SK-N-SH treated with all-trans-retinoic acid at 6 μM for 48 hours (cell line): ENCODE data around the gene DIPK2A.

Source experiments
- ATAC-seq: fragments of 200-7000 bp; cut with Tn5 transposase; 3 replicates; pipeline ENCODE4 v1.9.1; 2020; ENCODE audit warnings: mild to moderate bottlenecking, moderate library complexity
- ARNTL ChIP-seq: fragments of 450-650 bp; formaldehyde crosslinking; IDR thresholded peaks from 2 replicates; pipeline ENCODE4 v1.5.0; 2020; ENCODE audit warnings: low read depth, mild to moderate bottlenecking, moderate library complexity, borderline replicate concordance
- BACH2 ChIP-seq: fragments of 250-450 bp; sonication (Bioruptor Pico); IDR thresholded peaks from 2 replicates; pipeline ENCODE4 v1.9.0; 2021; ENCODE audit warnings: mild to moderate bottlenecking, borderline replicate concordance
- CSDC2 ChIP-seq: fragments of 250-450 bp; sonication (Bioruptor Pico); IDR thresholded peaks from 2 replicates; pipeline ENCODE4 v1.5.0; 2020; ENCODE audit warnings: mild to moderate bottlenecking, moderate library complexity
- ESRRG ChIP-seq: fragments of 250-450 bp; sonication (Bioruptor Pico); IDR thresholded peaks from 2 replicates; pipeline ENCODE4 v1.6.1; 2021; ENCODE audit warnings: mild to moderate bottlenecking
- GLIS3 ChIP-seq: fragments of 250-450 bp; sonication (Bioruptor Pico); IDR thresholded peaks from 2 replicates; pipeline ENCODE4 v1.5.0; 2020; ENCODE audit warnings: mild to moderate bottlenecking, moderate library complexity
- ISL1 ChIP-seq: fragments of 250-450 bp; sonication (Bioruptor Pico); IDR thresholded peaks from 2 replicates; pipeline ENCODE4 v2.1.2; 2022; ENCODE audit warnings: mild to moderate bottlenecking, moderate library complexity
- OSR1 ChIP-seq: fragments of 250-450 bp; sonication (Bioruptor Pico); IDR thresholded peaks from 2 replicates; pipeline ENCODE4 v1.8.0; 2022; ENCODE audit warnings: moderate library complexity, mild to moderate bottlenecking, inconsistent platforms
- PPARA ChIP-seq: fragments of 250-450 bp; sonication (Bioruptor Pico); IDR thresholded peaks from 2 replicates; pipeline ENCODE4 v1.5.0; 2020; ENCODE audit warnings: mild to moderate bottlenecking, borderline replicate concordance
- RARB ChIP-seq: fragments of 250-450 bp; sonication (Bioruptor Pico); IDR thresholded peaks from 2 replicates; pipeline ENCODE4 v1.8.0; 2021; ENCODE audit warnings: mild to moderate bottlenecking, moderate library complexity
- SNAI2 ChIP-seq: fragments of 250-450 bp; sonication (Bioruptor Pico); IDR thresholded peaks from 2 replicates; pipeline ENCODE4 v1.5.0; 2020; ENCODE audit warnings: mild to moderate bottlenecking, moderate library complexity
- TCF4 ChIP-seq: fragments of 250-450 bp; sonication (Bioruptor Pico); IDR thresholded peaks from 2 replicates; pipeline ENCODE4 v1.8.0; 2021; ENCODE audit warnings: mild to moderate bottlenecking, moderate library complexity, borderline replicate concordance
- TOX ChIP-seq: fragments of 250-450 bp; sonication (Bioruptor Pico); IDR thresholded peaks from 2 replicates; pipeline ENCODE4 v1.8.0; 2021; ENCODE audit warnings: mild to moderate bottlenecking, moderate library complexity, borderline replicate concordance
- ZC3H10 ChIP-seq: fragments of 250-450 bp; sonication (Bioruptor Pico); IDR thresholded peaks from 2 replicates; pipeline ENCODE4 v1.5.1; 2021; ENCODE audit warnings: mild to moderate bottlenecking, moderate library complexity
- ZFP3 ChIP-seq: fragments of 250-450 bp; sonication (Bioruptor Pico); IDR thresholded peaks from 2 replicates; pipeline ENCODE4 v1.5.0; 2020; ENCODE audit warnings: mild to moderate bottlenecking, moderate library complexity
- ZFP30 ChIP-seq: fragments of 450-650 bp; formaldehyde crosslinking; IDR thresholded peaks from 2 replicates; pipeline ENCODE4 v1.5.0; 2022; ENCODE audit warnings: mild to moderate bottlenecking, moderate library complexity
- ZNF565 ChIP-seq: fragments of 450-650 bp; formaldehyde crosslinking; conservative IDR thresholded peaks from 2 replicates; pipeline ENCODE4 v1.5.0; 2020; ENCODE audit warnings: low read depth, mild to moderate bottlenecking, moderate library complexity
- ZNF70 ChIP-seq: fragments of 450-650 bp; formaldehyde crosslinking; IDR thresholded peaks from 2 replicates; pipeline ENCODE4 v1.5.0; 2020; ENCODE audit warnings: mild to moderate bottlenecking, moderate library complexity
- TF ChIP-seq, protein P1 (sequence below): fragments of 250-450 bp; sonication (Bioruptor Pico); IDR thresholded peaks from 2 replicates; pipeline ENCODE4 v1.5.1; 2020; ENCODE audit warnings: low read depth, mild to moderate bottlenecking, moderate library complexity
- TF ChIP-seq, protein P2 (sequence below): fragments of 250-450 bp; sonication (Bioruptor Pico); IDR thresholded peaks from 2 replicates; pipeline ENCODE4 v1.5.0; 2020; ENCODE audit warnings: mild to moderate bottlenecking, moderate library complexity
- TF ChIP-seq, protein P3 (sequence below): fragments of 250-450 bp; sonication (Bioruptor Pico); IDR thresholded peaks from 2 replicates; pipeline ENCODE4 v1.8.0; 2021; ENCODE audit warnings: low read depth, mild to moderate bottlenecking, moderate library complexity, borderline replicate concordance
- TF ChIP-seq, protein P4 (sequence below): fragments of 250-450 bp; sonication (Bioruptor Pico); IDR thresholded peaks from 2 replicates; pipeline ENCODE4 v1.5.1; 2021; ENCODE audit warnings: mild to moderate bottlenecking, moderate library complexity
- TF ChIP-seq, protein P5 (sequence below): fragments of 250-450 bp; sonication (Bioruptor Pico); IDR thresholded peaks from 2 replicates; pipeline ENCODE4 v1.8.0; 2020; ENCODE audit warnings: mild to moderate bottlenecking, moderate library complexity, borderline replicate concordance

The DIPK2A gene

DNA sequence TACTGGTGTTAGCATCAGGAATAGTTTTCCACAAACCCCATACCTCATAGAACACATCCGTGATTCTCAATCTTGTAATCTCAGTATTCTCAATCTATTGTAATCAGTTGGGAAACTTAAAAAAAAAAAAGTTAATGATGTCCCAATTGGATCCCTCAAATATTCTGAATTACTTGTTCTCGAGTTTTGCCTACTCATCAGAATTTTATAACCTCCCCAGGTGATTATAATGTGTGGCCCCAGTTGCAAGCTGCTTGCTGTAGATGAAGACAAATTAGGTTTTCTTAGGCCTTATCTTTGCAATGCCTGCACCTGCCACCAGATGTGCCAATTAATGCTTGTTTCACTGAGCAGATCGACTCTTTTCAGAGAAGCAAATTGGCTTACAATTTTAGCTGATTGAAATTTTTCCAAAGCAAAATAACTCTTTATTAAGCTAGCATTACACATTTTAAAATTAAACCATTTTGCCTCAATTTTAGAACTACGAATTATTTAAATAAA, 19.0 kb upstream of the DIPK2A start:
- TF ChIP-seq ZFP30 (CRISPR knock-in tag): no peak
- no peak for TF ChIP-seq ESRRG
- TF ChIP-seq ZFP3 (CRISPR knock-in tag): no peak
- TF ChIP-seq PPARA (CRISPR knock-in tag): no peak
- no peak for TF ChIP-seq ISL1 (CRISPR knock-in tag)
- TF ChIP-seq SNAI2 (CRISPR knock-in tag): no peak
- no peak for TF ChIP-seq GLIS3
- no peak for TF ChIP-seq BACH2
- TF ChIP-seq, protein P1, sequence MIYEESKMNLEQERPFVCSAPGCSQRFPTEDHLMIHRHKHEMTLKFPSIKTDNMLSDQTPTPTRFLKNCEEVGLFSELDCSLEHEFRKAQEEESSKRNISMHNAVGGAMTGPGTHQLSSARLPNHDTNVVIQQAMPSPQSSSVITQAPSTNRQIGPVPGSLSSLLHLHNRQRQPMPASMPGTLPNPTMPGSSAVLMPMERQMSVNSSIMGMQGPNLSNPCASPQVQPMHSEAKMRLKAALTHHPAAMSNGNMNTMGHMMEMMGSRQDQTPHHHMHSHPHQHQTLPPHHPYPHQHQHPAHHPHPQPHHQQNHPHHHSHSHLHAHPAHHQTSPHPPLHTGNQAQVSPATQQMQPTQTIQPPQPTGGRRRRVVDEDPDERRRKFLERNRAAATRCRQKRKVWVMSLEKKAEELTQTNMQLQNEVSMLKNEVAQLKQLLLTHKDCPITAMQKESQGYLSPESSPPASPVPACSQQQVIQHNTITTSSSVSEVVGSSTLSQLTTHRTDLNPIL: no peak
- no peak for TF ChIP-seq ARNTL (CRISPR knock-in tag)
- TF ChIP-seq OSR1 (CRISPR knock-in tag): no peak

DNA sequence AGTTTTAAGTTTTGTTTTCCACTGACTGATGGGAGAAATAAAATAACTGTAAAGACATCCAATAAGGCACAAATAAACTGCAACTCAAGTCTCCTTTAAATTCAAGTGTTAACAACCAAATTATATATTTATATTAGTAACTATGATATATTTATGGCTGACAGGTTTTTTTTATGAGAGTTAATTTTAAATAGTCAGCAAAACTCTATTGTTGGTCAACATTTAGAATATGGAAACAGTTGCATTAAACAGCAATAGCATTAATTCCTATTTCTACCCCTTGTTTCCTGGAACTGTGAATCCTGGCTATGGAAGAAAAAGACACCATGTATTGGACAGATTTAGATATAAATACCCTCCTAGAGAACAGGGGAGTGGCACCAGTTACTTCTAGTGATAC, 16.5 kb upstream of the DIPK2A start:
- no peak for ATAC-seq
- TF ChIP-seq OSR1 (CRISPR knock-in tag) (no peak), CSDC2 (CRISPR knock-in tag) (no peak), ZNF70 (CRISPR knock-in tag) (no peak), RARB (CRISPR knock-in tag) (no peak), ZNF565 (no peak), TOX (no peak), SNAI2 (CRISPR knock-in tag) (no peak), ZC3H10 (no peak), ZFP30 (CRISPR knock-in tag) (no peak), GLIS3 (no peak), ISL1 (CRISPR knock-in tag) (no peak), TCF4 (CRISPR knock-in tag) (no peak), ESRRG (no peak), PPARA (CRISPR knock-in tag) (no peak)
- TF ChIP-seq, protein P2, sequence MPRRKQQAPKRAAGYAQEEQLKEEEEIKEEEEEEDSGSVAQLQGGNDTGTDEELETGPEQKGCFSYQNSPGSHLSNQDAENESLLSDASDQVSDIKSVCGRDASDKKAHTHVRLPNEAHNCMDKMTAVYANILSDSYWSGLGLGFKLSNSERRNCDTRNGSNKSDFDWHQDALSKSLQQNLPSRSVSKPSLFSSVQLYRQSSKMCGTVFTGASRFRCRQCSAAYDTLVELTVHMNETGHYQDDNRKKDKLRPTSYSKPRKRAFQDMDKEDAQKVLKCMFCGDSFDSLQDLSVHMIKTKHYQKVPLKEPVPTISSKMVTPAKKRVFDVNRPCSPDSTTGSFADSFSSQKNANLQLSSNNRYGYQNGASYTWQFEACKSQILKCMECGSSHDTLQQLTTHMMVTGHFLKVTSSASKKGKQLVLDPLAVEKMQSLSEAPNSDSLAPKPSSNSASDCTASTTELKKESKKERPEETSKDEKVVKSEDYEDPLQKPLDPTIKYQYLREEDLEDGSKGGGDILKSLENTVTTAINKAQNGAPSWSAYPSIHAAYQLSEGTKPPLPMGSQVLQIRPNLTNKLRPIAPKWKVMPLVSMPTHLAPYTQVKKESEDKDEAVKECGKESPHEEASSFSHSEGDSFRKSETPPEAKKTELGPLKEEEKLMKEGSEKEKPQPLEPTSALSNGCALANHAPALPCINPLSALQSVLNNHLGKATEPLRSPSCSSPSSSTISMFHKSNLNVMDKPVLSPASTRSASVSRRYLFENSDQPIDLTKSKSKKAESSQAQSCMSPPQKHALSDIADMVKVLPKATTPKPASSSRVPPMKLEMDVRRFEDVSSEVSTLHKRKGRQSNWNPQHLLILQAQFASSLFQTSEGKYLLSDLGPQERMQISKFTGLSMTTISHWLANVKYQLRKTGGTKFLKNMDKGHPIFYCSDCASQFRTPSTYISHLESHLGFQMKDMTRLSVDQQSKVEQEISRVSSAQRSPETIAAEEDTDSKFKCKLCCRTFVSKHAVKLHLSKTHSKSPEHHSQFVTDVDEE: no peak
- TF ChIP-seq, protein P1: no peak
- TF ChIP-seq, protein P3, sequence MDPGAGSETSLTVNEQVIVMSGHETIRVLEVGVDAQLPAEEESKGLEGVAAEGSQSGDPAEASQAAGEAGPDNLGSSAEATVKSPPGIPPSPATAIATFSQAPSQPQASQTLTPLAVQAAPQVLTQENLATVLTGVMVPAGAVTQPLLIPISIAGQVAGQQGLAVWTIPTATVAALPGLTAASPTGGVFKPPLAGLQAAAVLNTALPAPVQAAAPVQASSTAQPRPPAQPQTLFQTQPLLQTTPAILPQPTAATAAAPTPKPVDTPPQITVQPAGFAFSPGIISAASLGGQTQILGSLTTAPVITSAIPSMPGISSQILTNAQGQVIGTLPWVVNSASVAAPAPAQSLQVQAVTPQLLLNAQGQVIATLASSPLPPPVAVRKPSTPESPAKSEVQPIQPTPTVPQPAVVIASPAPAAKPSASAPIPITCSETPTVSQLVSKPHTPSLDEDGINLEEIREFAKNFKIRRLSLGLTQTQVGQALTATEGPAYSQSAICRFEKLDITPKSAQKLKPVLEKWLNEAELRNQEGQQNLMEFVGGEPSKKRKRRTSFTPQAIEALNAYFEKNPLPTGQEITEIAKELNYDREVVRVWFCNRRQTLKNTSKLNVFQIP (CRISPR knock-in tag): no peak
- TF ChIP-seq, protein P4, sequence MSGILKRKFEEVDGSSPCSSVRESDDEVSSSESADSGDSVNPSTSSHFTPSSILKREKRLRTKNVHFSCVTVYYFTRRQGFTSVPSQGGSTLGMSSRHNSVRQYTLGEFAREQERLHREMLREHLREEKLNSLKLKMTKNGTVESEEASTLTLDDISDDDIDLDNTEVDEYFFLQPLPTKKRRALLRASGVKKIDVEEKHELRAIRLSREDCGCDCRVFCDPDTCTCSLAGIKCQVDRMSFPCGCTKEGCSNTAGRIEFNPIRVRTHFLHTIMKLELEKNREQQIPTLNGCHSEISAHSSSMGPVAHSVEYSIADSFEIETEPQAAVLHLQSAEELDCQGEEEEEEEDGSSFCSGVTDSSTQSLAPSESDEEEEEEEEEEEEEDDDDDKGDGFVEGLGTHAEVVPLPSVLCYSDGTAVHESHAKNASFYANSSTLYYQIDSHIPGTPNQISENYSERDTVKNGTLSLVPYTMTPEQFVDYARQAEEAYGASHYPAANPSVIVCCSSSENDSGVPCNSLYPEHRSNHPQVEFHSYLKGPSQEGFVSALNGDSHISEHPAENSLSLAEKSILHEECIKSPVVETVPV (CRISPR knock-in tag): no peak
- TF ChIP-seq, protein P5, sequence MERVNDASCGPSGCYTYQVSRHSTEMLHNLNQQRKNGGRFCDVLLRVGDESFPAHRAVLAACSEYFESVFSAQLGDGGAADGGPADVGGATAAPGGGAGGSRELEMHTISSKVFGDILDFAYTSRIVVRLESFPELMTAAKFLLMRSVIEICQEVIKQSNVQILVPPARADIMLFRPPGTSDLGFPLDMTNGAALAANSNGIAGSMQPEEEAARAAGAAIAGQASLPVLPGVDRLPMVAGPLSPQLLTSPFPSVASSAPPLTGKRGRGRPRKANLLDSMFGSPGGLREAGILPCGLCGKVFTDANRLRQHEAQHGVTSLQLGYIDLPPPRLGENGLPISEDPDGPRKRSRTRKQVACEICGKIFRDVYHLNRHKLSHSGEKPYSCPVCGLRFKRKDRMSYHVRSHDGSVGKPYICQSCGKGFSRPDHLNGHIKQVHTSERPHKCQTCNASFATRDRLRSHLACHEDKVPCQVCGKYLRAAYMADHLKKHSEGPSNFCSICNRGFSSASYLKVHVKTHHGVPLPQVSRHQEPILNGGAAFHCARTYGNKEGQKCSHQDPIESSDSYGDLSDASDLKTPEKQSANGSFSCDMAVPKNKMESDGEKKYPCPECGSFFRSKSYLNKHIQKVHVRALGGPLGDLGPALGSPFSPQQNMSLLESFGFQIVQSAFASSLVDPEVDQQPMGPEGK (CRISPR knock-in tag): no peak

More for the DNA sequence above, 19.0 kb upstream of the DIPK2A start:
- no peak for ATAC-seq
